H9 (cell line): Measurements from ENCODE around the gene CLIC6. TPM values are rescaled to one million over a fixed set of nuclear protein-coding genes. Genes with fewer than 3 reads are reported as not detected.

Experiments used
- DNase-seq: peaks from one replicate; pipeline ENCODE4 v3.0.0-alpha.2; 2017
- H2AFZ ChIP-seq: one replicate; pipeline ENCODE4 v1.6.1; 2013; ENCODE audit warnings: mild to moderate bottlenecking, low read length, control low read depth, moderate library complexity
- H2AK5ac ChIP-seq: 2 replicates; pipeline ENCODE4 v1.6.1; 2013; ENCODE audit warnings: low read length, control low read depth, mixed read lengths; ENCODE audit not compliant: insufficient read length
- H2BK120ac ChIP-seq: one replicate; pipeline ENCODE4 v1.6.1; 2013; ENCODE audit warnings: low read depth, mild to moderate bottlenecking, low read length, control low read depth, inconsistent platforms; ENCODE audit not compliant: poor library complexity, severe bottlenecking
- H2BK12ac ChIP-seq: 2 replicates; pipeline ENCODE4 v1.6.1; 2013; ENCODE audit warnings: low read length, control low read depth, mixed read lengths, low read depth; ENCODE audit not compliant: insufficient read length
- H2BK15ac ChIP-seq: 2 replicates; pipeline ENCODE4 v1.6.1; 2013; ENCODE audit warnings: low read depth, low read length, control low read depth
- H2BK20ac ChIP-seq: one replicate; pipeline ENCODE4 v1.6.1; 2013; ENCODE audit warnings: low read depth, mild to moderate bottlenecking, low read length, control low read depth, inconsistent platforms; ENCODE audit not compliant: poor library complexity, severe bottlenecking
- H2BK5ac ChIP-seq: 2 replicates; pipeline ENCODE4 v1.6.1; 2013; ENCODE audit warnings: low read length, control low read depth, mixed read lengths; ENCODE audit not compliant: insufficient read length
- H3K14ac ChIP-seq: 2 replicates; pipeline ENCODE4 v1.6.1; 2013; ENCODE audit warnings: low read length, control low read depth; ENCODE audit not compliant: insufficient read depth
- H3K18ac ChIP-seq: 2 replicates; pipeline ENCODE4 v1.6.1; 2013; ENCODE audit warnings: low read depth, mild to moderate bottlenecking, mixed read lengths, low read length, control low read depth; ENCODE audit not compliant: insufficient read length
- H3K23ac ChIP-seq: 2 replicates; pipeline ENCODE4 v1.6.1; 2013; ENCODE audit warnings: low read length, control low read depth, mixed read lengths, low read depth; ENCODE audit not compliant: insufficient read length
- H3K23me2 ChIP-seq: 2 replicates; pipeline ENCODE4 v1.6.1; 2013; ENCODE audit warnings: low read depth, mild to moderate bottlenecking, mixed read lengths, low read length, control low read depth; ENCODE audit not compliant: insufficient read length, poor library complexity, severe bottlenecking
- H3K27ac ChIP-seq: 2 replicates; pipeline ENCODE4 v1.5.1; 2013; ENCODE audit warnings: low read length, control low read depth, mixed read lengths, low read depth; ENCODE audit not compliant: insufficient read length
- H3K27me3 ChIP-seq: 2 replicates; pipeline ENCODE4 v1.6.1; 2013; ENCODE audit warnings: low read length, control low read depth, inconsistent platforms; ENCODE audit not compliant: insufficient read depth
- H3K4ac ChIP-seq: 2 replicates; pipeline ENCODE4 v1.6.1; 2013; ENCODE audit warnings: low read depth, mild to moderate bottlenecking, control low read depth, inconsistent platforms, low read length, moderate library complexity
- H3K4me1 ChIP-seq: 2 replicates; pipeline ENCODE4 v1.6.1; 2013; ENCODE audit warnings: low read length, control low read depth, inconsistent platforms; ENCODE audit not compliant: insufficient read depth
- H3K4me2 ChIP-seq: 2 replicates; pipeline ENCODE4 v1.6.1; 2013; ENCODE audit warnings: low read length, control low read depth, mixed read lengths; ENCODE audit not compliant: insufficient read length, insufficient read depth
- H3K56ac ChIP-seq: 2 replicates; pipeline ENCODE4 v1.6.1; 2013; ENCODE audit warnings: low read depth, mild to moderate bottlenecking, mixed read lengths, low read length, control low read depth; ENCODE audit not compliant: insufficient read length
- H3K79me1 ChIP-seq: 2 replicates; pipeline ENCODE4 v1.6.1; 2013; ENCODE audit warnings: low read depth, mild to moderate bottlenecking, moderate library complexity, low read length, control low read depth, inconsistent platforms; ENCODE audit not compliant: insufficient read depth, poor library complexity, severe bottlenecking
- H3K79me2 ChIP-seq: 2 replicates; pipeline ENCODE4 v1.6.1; 2013; ENCODE audit warnings: low read length, control low read depth, inconsistent platforms; ENCODE audit not compliant: insufficient read depth
- H3K9ac ChIP-seq: 2 replicates; pipeline ENCODE4 v1.6.1; 2013; ENCODE audit warnings: low read length, control low read depth, mixed read lengths; ENCODE audit not compliant: insufficient read length; ENCODE audit errors: extremely low read depth
- H3K9me3 ChIP-seq: one replicate; pipeline ENCODE4 v1.6.1; 2013; ENCODE audit warnings: low read depth, low read length, inconsistent platforms; ENCODE audit not compliant: control insufficient read depth
- H3T11ph ChIP-seq: one replicate; pipeline ENCODE4 v1.6.1; 2013; ENCODE audit warnings: mild to moderate bottlenecking, low read length, control low read depth, inconsistent platforms
- H4K20me1 ChIP-seq: one replicate; pipeline ENCODE4 v1.6.1; 2013; ENCODE audit not compliant: control insufficient read depth, insufficient read length, insufficient read depth
- H4K5ac ChIP-seq: 2 replicates; pipeline ENCODE4 v1.6.1; 2013; ENCODE audit warnings: low read depth, mild to moderate bottlenecking, mixed read lengths, low read length, control low read depth; ENCODE audit not compliant: insufficient read length
- H4K8ac ChIP-seq: replicated peaks from 2 replicates; pipeline ENCODE4 v1.6.1; 2013; ENCODE audit warnings: low read length, control low read depth, mixed read lengths, low read depth; ENCODE audit not compliant: insufficient read length
- H4K91ac ChIP-seq: 2 replicates; pipeline ENCODE4 v1.6.1; 2013; ENCODE audit warnings: low read depth, mild to moderate bottlenecking, moderate library complexity, mixed read lengths, low read length, control low read depth; ENCODE audit not compliant: insufficient read length
- H3K27ac Mint-ChIP-seq, 3 experiments: 2 replicates in 2 of 3; 3 replicates in 1 of 3; pipeline ENCODE4 v1.8.0; 2020 to 2021; ENCODE audit warnings: mixed read lengths in 3 of 3, mild to moderate bottlenecking in 1 of 3, moderate library complexity in 1 of 3
- H3K27me3 Mint-ChIP-seq: 2 replicates; pipeline ENCODE4 v1.8.0; 2021; ENCODE audit warnings: low read depth, mild to moderate bottlenecking, moderate library complexity, mixed read lengths
- H3K36me3 Mint-ChIP-seq, 3 experiments: 2 replicates in 2 of 3; 3 replicates in 1 of 3; pipeline ENCODE4 v1.8.0; 2020 to 2021; ENCODE audit warnings: low read depth in 3 of 3, mixed read lengths in 3 of 3; ENCODE audit not compliant: insufficient read depth in 1 of 3
- H3K4me1 Mint-ChIP-seq, 2 experiments: 2 replicates each; pipeline ENCODE4 v1.8.0; 2020; ENCODE audit warnings: mixed read lengths in 2 of 2
- H3K4me3 Mint-ChIP-seq, 2 experiments: 2 replicates in 1 of 2; 3 replicates in 1 of 2; pipeline ENCODE4 v1.8.0; 2020 to 2021; ENCODE audit warnings: mild to moderate bottlenecking in 2 of 2, mixed read lengths in 2 of 2, moderate library complexity in 1 of 2
- H3K9me3 Mint-ChIP-seq, 2 experiments: 2 replicates in 1 of 2; 3 replicates in 1 of 2; pipeline ENCODE4 v1.8.0; 2020; ENCODE audit warnings: mild to moderate bottlenecking in 2 of 2, mixed read lengths in 2 of 2, moderate library complexity in 1 of 2
- CTCF ChIP-seq: fragments of 200-600 bp; sonication (generic); conservative IDR thresholded peaks from 3 replicates; pipeline ENCODE4 v1.8.0; 2021; ENCODE audit warnings: antibody characterized with exemption, mild to moderate bottlenecking
- WGBS: extraction: QIAGEN DNeasy Blood & Tissue Kit; methylation state at CpG from one replicate; pipeline ENCODE4 v1.1.7; 2013; ENCODE audit warnings: missing lambda C conversion rate, low lambda C conversion rate, mixed read lengths; ENCODE audit not compliant: insufficient read length; ENCODE audit errors: extremely low coverage; 5-methylcytosine and 5-hydroxymethylcytosine counted together
- total RNA-seq: library from RNA; stranded (reverse); gene quantifications from 2 replicates; pipeline ENCODE4 v1.2.1, GENCODE V29; 2021

CLIC6 gene
- total RNA-seq, 1 experiment from 2014 or later, result 1.3 TPM

DNA sequence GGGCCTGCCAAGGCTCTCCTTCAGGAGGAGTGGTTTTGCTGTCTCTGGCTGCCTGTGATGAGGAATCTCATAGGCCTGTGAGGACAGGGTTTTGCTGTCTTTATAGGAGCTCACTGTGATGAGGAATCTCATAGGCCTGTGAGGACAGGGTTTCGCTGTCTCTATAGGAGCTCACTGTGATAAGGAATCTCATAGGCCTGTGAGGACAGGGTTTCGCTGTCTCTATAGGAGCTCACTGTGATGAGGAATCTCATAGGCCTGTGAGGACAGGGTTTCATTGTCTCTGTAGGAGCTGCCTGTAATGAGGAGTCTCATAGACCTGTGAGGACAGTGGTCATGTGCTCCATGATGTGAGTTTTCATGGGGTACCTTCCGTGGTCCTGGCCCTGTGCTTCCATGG, 29.0 kb downstream of the CLIC6 start:
- Histone ChIP-seq H3K79me1 (no peaks in the 10 kb centered on the region), H3K56ac (no peak overlapping the region), H3K23me2 (no peaks in the 10 kb centered on the region), H4K91ac (no peak overlapping the region), H3K23ac (no peak overlapping the region), H2BK5ac (no peak overlapping the region), H2AFZ (no peak overlapping the region), H3K9me3 (no peaks in the 10 kb centered on the region), H3K27ac (no peak overlapping the region), H3K14ac (no peak overlapping the region), H4K8ac (no peak overlapping the region), H3K4me2 (no peak overlapping the region), H3T11ph (no peak overlapping the region), H3K18ac (no peak overlapping the region), H3K79me2 (no peaks in the 10 kb centered on the region), H2BK20ac (no peak overlapping the region), H3K4me1 (no peaks in the 10 kb centered on the region; the same call in 1 of the 2 replicates), H4K20me1 (no peaks in the 10 kb centered on the region), H4K5ac (no peak overlapping the region), H2BK120ac (no peak overlapping the region), H3K27me3 (no peaks in the 10 kb centered on the region), H3K4ac (no peak overlapping the region), H2BK15ac (no peak overlapping the region), H3K9ac (no peak overlapping the region), H2AK5ac (no peak overlapping the region), H2BK12ac (no peak overlapping the region)
- H3K4me3 Mint-ChIP-seq, result no peak overlapping the region
- no peaks in the 10 kb centered on the region; the same call in none of the 2 replicates for H3K27me3 Mint-ChIP-seq
- no peak overlapping the region; a peak in 2 of 7 replicates for H3K27ac Mint-ChIP-seq
- WGBS, result no CpG with 5 or more reads among the region's 3 CpGs
- TF ChIP-seq CTCF, result no peak
- DNase-seq, result no peak
- H3K4me1 Mint-ChIP-seq, result peaks cover 18 to 20% of the 10 kb centered on the region in 2 experiments
- H3K36me3 Mint-ChIP-seq, result peaks cover 2 to 8% (median 4%) of the 10 kb centered on the region in 3 experiments; a peak in 5 of 7 replicates
- peaks cover 12 to 13% of the 10 kb centered on the region in 2 experiments for H3K9me3 Mint-ChIP-seq
